DOHH2 (cell line): ENCODE measurements around the gene DEUP1.

ENCODE experiments used
- H3F3A ChIP-seq: fragments of 200-600 bp; sonication (generic), shearing (Covaris generic); 2 replicates; pipeline ENCODE4 v1.6.0; 2016; ENCODE audit warnings: antibody characterized with exemption, mild to moderate bottlenecking; ENCODE audit not compliant: control insufficient read depth, insufficient read depth
- H3K27ac ChIP-seq: fragments of 200-600 bp; sonication (generic); 2 replicates; pipeline ENCODE4 v1.5.1; 2014; ENCODE audit warnings: low read depth, mild to moderate bottlenecking, low read length, moderate library complexity
- H3K27me3 ChIP-seq: fragments of 200-600 bp; sonication (generic); 2 replicates; pipeline ENCODE4 v1.6.1; 2014; ENCODE audit warnings: mild to moderate bottlenecking, low read length, mixed read lengths; ENCODE audit not compliant: control insufficient read depth
- H3K36me3 ChIP-seq: fragments of 200-600 bp; sonication (generic); 2 replicates; pipeline ENCODE4 v1.6.1; 2014; ENCODE audit warnings: mild to moderate bottlenecking, low read length, moderate library complexity, mixed read lengths; ENCODE audit not compliant: control insufficient read depth
- H3K4me1 ChIP-seq: fragments of 200-600 bp; sonication (generic); 2 replicates; pipeline ENCODE4 v1.6.1; 2014; ENCODE audit warnings: mild to moderate bottlenecking, low read length, mixed read lengths; ENCODE audit not compliant: control insufficient read depth
- H3K4me2 ChIP-seq: fragments of 200-600 bp; sonication (generic); 2 replicates; pipeline ENCODE4 v1.6.0; 2014; ENCODE audit warnings: mild to moderate bottlenecking, low read length, moderate library complexity
- H3K4me3 ChIP-seq: fragments of 200-600 bp; sonication (generic); 2 replicates; pipeline ENCODE4 v1.5.1; 2014; ENCODE audit warnings: mild to moderate bottlenecking, low read length, mixed read lengths
- H3K79me2 ChIP-seq: fragments of 200-600 bp; sonication (generic); 2 replicates; pipeline ENCODE4 v1.6.1; 2014; ENCODE audit warnings: mild to moderate bottlenecking, low read length, mixed read lengths; ENCODE audit not compliant: control insufficient read depth
- H3K9me2 ChIP-seq: fragments of 200-600 bp; sonication (generic); replicated peaks from 2 replicates; pipeline ENCODE4 v1.6.1; 2014; ENCODE audit warnings: mild to moderate bottlenecking, low read length, mixed read lengths; ENCODE audit not compliant: control insufficient read depth
- H3K9me3 ChIP-seq: fragments of 200-600 bp; sonication (generic); 2 replicates; pipeline ENCODE4 v1.6.1; 2014; ENCODE audit warnings: antibody characterized with exemption, low read length, mixed read lengths; ENCODE audit not compliant: control insufficient read depth, insufficient read depth
- H4K20me1 ChIP-seq: fragments of 200-600 bp; sonication (generic); 2 replicates; pipeline ENCODE4 v1.6.0; 2014; ENCODE audit warnings: low read depth, mild to moderate bottlenecking, antibody characterized with exemption, low read length, moderate library complexity; ENCODE audit not compliant: control insufficient read depth, insufficient read depth
- EZH2phosphoT487 ChIP-seq: fragments of 200-600 bp; sonication (generic); IDR thresholded peaks from 2 replicates; pipeline ENCODE4 v1.6.1; 2017; ENCODE audit warnings: borderline replicate concordance, mild to moderate bottlenecking, antibody characterized with exemption, low read length, moderate library complexity, mixed read lengths
- TF ChIP-seq, protein P1 (sequence below): fragments of 200-600 bp; sonication (generic); IDR thresholded peaks from one replicate; pipeline ENCODE4 v1.5.1; 2014; ENCODE audit warnings: antibody characterized with exemption, mild to moderate bottlenecking, low read depth, low read length; ENCODE audit not compliant: poor library complexity, severe bottlenecking

DEUP1 gene

DNA sequence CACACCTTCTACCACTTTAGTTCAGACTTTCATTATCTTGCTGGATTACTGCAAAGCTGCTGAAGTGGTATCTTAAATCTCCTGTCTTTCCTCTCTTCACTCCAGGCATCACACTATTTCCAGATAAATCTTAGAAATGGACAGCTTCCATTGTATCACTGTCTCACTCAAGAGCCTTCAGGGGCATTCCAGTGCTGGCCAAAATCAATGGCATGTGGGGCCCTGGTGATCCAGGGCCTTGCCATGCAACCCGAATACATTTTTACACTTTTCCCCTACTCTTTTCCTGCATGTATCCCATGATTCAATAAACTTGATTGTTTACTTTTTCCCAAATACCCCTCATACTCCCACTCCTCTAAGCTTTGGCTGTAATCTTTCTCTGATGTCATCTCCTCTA lies 39.4 kb upstream of the DEUP1 start:
- Histone ChIP-seq H3K27me3 (no peaks in the 10 kb centered on the region), H3F3A (no peaks in the 10 kb centered on the region), H3K79me2 (no peaks in the 10 kb centered on the region), H3K9me3 (no peaks in the 10 kb centered on the region), H3K4me3 (no peak overlapping the region), H3K9me2 (no peaks in the 10 kb centered on the region), H4K20me1 (no peaks in the 10 kb centered on the region), H3K4me1 (no peaks in the 10 kb centered on the region), H3K4me2 (no peak overlapping the region), H3K27ac (no peak overlapping the region), H3K36me3 (no peaks in the 10 kb centered on the region)
- no peak for TF ChIP-seq EZH2phosphoT487
- TF ChIP-seq, protein P1, sequence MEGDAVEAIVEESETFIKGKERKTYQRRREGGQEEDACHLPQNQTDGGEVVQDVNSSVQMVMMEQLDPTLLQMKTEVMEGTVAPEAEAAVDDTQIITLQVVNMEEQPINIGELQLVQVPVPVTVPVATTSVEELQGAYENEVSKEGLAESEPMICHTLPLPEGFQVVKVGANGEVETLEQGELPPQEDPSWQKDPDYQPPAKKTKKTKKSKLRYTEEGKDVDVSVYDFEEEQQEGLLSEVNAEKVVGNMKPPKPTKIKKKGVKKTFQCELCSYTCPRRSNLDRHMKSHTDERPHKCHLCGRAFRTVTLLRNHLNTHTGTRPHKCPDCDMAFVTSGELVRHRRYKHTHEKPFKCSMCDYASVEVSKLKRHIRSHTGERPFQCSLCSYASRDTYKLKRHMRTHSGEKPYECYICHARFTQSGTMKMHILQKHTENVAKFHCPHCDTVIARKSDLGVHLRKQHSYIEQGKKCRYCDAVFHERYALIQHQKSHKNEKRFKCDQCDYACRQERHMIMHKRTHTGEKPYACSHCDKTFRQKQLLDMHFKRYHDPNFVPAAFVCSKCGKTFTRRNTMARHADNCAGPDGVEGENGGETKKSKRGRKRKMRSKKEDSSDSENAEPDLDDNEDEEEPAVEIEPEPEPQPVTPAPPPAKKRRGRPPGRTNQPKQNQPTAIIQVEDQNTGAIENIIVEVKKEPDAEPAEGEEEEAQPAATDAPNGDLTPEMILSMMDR: no peak

DNA sequence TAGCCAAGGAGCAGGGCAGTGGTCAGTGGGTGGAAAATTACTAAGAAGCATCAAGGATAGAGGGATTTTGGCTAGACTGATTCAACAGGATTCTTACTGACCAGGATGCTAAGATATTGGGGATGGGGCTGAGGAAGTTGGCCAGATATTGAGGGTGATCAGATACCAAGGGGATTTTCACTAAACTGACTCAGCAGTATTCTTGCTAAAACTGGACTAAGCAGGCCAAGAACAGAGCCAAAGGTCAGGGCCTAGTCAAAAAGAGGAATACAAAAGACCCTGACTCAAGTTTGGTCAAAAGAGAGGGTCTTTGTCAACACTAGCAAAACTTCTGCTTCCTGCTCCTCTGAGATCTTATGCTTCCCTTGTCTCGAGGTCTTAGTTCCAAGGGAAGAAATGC lies 38.6 kb upstream of the DEUP1 start:
- Histone ChIP-seq H3K36me3 (no peaks in the 10 kb centered on the region), H3K9me2 (no peaks in the 10 kb centered on the region), H3K79me2 (no peaks in the 10 kb centered on the region), H3F3A (no peaks in the 10 kb centered on the region), H3K27me3 (no peaks in the 10 kb centered on the region), H3K4me3 (no peak overlapping the region), H3K4me2 (no peak overlapping the region), H3K27ac (no peak overlapping the region), H3K4me1 (no peaks in the 10 kb centered on the region), H4K20me1 (no peaks in the 10 kb centered on the region), H3K9me3 (no peaks in the 10 kb centered on the region)
- TF ChIP-seq, protein P1: no peak
- TF ChIP-seq EZH2phosphoT487: no peak

DNA sequence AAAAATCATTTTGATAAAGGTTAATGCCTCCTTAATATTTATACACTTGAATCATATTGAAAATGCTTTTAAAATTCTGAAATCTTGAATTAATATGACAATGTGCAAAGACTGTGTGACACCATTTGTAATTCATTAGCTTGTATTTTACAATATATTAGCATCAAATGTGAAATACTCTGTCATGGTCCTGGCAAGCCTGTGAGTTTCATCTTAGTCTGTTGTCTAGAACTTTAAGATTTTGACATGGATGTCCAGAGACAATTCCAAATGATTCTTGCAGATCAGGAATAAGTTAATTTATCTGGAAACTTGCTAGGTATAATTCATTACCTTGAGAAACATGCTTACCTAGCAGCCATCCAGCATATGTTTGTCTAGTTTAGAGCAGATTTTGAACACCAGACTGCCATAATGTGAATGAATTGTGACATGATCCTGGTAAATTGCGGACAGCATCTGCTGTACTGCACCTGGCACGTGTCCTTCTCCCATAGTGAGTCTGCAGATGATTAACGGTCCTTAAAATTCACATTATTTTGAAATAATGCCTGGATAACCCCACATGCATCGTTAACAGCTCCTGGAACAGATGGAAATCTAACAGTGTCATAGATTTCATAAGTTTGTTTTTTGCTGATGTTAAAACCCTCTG lies 34.5 kb upstream of the DEUP1 start:
- H4K20me1 ChIP-seq: no peaks in the 10 kb centered on the region
- no peak for TF ChIP-seq EZH2phosphoT487
- TF ChIP-seq, protein P1: no peak
- H3K27ac ChIP-seq: no peak overlapping the region
- no peaks in the 10 kb centered on the region for H3K27me3 ChIP-seq
- H3K4me2 ChIP-seq: no peak overlapping the region
- no peak overlapping the region for H3K4me3 ChIP-seq
- H3F3A ChIP-seq: no peaks in the 10 kb centered on the region
- H3K36me3 ChIP-seq: no peaks in the 10 kb centered on the region
- H3K9me3 ChIP-seq: no peaks in the 10 kb centered on the region
- H3K79me2 ChIP-seq: no peaks in the 10 kb centered on the region
- no peaks in the 10 kb centered on the region for H3K4me1 ChIP-seq
- H3K9me2 ChIP-seq: no peaks in the 10 kb centered on the region
